Amygdala (tissue), 56 donors: ENCODE results near the gene CEMP1.

ENCODE experiments used
- DNase-seq, 56 donors: peaks; one replicate each; lab custom pipeline; 2025; lab: John Stamatoyannopoulos, UW

CEMP1 gene

GRCh38 chr16:2507052-2507659 is 24.1 kb downstream of the CEMP1 start:
- peak in 4 of 56 donors; percentile 9 to 33 (median 28) for DNase-seq

DNA sequence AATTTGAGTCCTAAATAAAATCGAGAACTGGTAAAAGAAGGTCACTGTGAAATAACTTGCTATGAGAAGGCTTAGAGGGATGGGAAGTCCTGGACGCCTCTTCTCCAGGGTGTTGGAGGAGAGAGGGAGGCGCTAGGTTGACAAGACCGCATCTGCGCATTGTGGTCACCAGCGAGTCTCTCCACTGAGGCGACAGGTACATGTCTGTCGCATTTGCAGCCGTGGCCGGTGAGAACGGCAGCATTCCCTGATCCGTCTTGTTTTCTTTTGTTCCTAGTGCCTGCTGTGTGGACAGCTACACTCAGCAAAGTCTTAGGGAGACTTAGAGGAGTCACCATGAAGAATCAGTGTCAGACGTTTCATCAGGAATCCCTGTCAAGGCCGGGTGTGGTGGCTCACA is 25.5 kb downstream of the CEMP1 start:
- DNase-seq: no peak

GRCh38 chr16:2501946-2502895 is 29.0 kb downstream of the CEMP1 start:
- no peak for DNase-seq

- peak; percentile 53 to 97 (median 87) for DNase-seq
These were observed 30.1 kb downstream of the CEMP1 start for GRCh38 chr16:2500918-2501750.

GRCh38 chr16:2500430-2500917 is 30.7 kb downstream of the CEMP1 start:
- DNase-seq: no peak

DNA sequence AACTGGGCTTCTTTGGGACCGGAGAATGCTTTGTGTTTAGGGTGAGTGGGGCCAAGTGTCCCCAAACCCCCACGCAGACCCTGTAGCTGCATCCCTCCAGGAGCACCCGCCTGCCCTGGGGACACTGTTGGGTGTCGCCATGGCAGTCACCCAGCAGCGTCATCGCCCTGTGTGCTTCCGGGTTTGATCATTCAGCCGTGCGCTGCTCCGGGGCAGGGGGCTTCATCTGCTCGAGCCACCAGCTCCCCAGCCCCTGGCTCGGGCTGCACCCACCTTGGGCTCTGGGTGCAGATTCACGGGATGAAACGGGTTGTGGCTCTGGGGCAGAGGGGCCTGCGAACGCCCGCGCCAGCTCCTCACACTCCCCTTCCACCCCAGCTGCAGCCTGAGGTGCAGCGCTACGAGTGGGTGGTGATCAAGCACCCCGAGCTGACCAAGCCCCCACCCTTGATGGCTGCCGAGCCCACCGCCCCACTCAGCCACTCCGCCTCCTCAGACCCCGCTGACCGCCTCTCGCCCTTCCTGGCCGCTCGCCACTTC is 31.2 kb downstream of the CEMP1 start:
- DNase-seq: no peak

DNA sequence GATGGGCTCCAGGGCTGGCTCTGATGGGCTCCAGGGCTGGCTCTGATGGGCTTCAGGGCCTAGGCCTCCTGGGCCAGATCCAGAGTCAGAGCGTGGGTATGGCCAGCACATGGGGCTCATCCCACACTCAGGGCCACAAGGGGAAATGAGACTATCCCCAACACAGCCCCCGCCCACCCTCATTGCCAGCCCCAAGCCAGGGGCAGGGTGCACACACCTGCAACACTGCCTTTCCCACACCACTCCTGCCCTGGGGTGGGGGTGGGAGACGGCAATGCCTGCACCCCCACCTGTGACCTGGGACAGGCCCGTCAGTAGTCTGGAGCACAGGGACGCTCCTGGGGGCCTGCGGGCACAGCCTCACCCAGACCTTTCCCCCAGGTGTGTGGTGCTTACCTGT is 31.8 kb downstream of the CEMP1 start:
- no peak for DNase-seq

GRCh38 chr16:2498531-2499253 is 32.5 kb downstream of the CEMP1 start:
- DNase-seq: no peak

GRCh38 chr16:2497695-2498484 is 33.3 kb downstream of the CEMP1 start:
- no peak for DNase-seq

GRCh38 chr16:2497116-2497630 is 34.0 kb downstream of the CEMP1 start:
- peak in 1 of 56 donors; percentile 32 for DNase-seq

- DNase-seq: no peak
These were observed 34.7 kb downstream of the CEMP1 start for GRCh38 chr16:2496223-2497115.

GRCh38 chr16:2495041-2495440 is 36.2 kb downstream of the CEMP1 start:
- no peak for DNase-seq

DNA sequence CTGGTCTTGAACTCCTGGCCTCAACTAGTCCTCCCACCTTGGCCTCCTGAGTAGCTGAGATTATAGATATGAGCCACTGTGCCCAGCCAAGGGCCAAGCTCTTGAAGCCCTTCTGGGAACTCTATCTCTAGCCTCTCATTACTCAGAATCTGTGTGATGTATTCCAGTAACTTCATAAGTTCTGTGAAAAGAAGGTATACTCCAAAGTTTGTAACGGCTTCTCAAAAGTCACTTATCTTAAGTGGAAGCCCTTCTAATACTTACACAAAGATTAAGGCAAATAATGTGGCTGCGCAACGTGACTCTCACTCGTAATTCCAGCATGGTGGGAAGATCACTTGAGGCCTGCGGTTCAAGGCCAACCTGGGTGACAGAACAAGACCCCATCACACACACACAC is 36.6 kb downstream of the CEMP1 start:
- no peak for DNase-seq

DNA sequence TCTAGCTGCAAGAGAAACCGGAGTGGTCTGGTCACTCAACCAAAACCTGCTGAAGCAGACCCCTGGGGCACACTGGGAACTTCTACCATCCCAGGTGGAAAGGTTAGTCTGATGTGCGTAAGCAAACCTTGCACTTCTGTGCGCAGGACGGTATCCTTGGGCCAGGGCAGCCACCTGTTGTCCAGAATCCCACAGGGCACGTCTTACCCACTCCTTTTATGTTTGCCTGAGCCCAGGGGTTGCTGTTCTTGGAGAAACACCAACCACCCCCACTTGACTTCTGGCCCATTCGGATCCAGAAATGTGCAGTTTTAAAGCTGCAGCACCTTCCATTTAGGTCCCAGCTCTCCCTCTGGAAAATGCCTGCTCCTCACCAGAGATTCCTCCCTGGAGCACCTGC is 37.6 kb downstream of the CEMP1 start:
- no peak for DNase-seq

- no peak for DNase-seq
These were observed 38.9 kb downstream of the CEMP1 start for GRCh38 chr16:2492292-2492691.

DNA sequence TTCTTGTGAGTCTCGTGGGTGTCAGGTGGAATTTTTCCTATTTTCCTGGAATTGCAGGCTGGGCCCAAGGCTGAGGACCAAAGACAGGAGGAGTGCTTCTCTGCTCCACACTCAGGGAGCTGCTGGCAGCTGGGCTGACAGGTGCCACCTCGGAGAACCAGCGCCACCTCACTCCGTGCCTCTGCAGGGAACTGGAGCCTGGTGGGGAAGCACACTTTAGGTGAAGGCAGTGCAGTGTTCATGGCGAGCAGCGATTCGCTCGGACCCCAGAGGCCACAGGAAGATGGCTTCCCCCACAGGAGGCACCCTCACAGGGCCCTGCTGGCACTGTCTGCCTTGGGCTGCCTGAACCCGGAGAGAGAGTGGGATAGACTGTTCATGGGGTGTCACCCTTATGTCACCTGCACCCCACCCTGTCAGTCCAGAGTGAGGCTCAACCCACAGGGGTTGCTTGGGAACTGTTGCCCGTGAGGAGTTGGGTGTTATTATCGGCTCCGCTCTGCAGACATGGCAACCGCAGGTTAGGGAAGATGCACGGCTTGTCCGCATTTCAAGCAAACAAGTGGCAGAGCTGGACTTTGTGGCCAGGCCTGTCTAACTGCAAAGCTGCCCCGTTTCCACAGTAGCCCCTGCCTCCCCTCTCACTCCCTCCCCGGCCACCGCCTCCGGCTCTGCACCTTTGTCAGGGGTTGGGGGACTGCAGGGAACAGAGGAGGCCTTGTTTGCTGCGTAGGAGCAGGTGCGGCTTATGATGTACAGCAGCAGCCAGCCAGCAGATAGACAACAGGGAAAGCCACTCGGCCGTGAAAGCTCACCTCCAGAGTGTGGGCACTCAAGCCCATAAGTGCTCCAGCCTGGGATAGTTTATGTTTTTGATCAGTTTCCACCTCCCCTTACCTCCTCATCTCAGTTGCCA is 40.8 kb downstream of the CEMP1 start:
- DNase-seq: no peak

GRCh38 chr16:2489581-2489980 is 41.6 kb downstream of the CEMP1 start:
- DNase-seq: no peak
